PC-9 (cell line): Measurements from ENCODE around the gene OR2F2. TPM values are rescaled to one million over a fixed set of nuclear protein-coding genes. Genes with fewer than 3 reads are reported as not detected.

ENCODE experiments used
- BruUV-seq: library from RNA; stranded (reverse); fragments of 400-500 nt; replicated peaks from 2 replicates; lab custom pipeline; 2021; lab: Mats Ljungman, UMichigan
- CTCF ChIA-PET: fragments of 300-600 bp; sonication (Branson Sonifier 250); formaldehyde crosslinking; loops from one replicate; lab custom pipeline; 2022; ENCODE audit warnings: antibody characterized with exemption; lab: Charles Lee
- POLR2A ChIA-PET: fragments of 300-600 bp; sonication (Branson Sonifier 250); formaldehyde crosslinking; loops from one replicate; lab custom pipeline; 2022; ENCODE audit warnings: antibody characterized with exemption; ENCODE audit not compliant: unreplicated experiment; lab: Charles Lee
- DNase-seq, 2 experiments: peaks; one replicate each; pipeline versions ENCODE4 v3.0.0 to v3.0.0-alpha.2; 2015 to 2022; ENCODE audit warnings: mixed read lengths in 1 of 2
- H2AFZ ChIP-seq: fragments of 200-600 bp; sonication (generic); 2 replicates; pipeline ENCODE4 v1.8.1; 2017; ENCODE audit warnings: antibody characterized with exemption
- H3F3A ChIP-seq: fragments of 200-600 bp; sonication (generic); 2 replicates; pipeline ENCODE4 v1.8.1; 2017; ENCODE audit warnings: antibody characterized with exemption, mild to moderate bottlenecking, low read depth; ENCODE audit not compliant: insufficient read depth
- H3K27ac ChIP-seq: fragments of 200-600 bp; sonication (generic); 2 replicates; pipeline ENCODE4 v1.6.1; 2016; ENCODE audit warnings: mixed run types
- H3K27me3 ChIP-seq: fragments of 200-600 bp; sonication (generic); 2 replicates; pipeline ENCODE4 v1.6.1; 2016; ENCODE audit warnings: low read depth, mixed run types; ENCODE audit not compliant: insufficient read depth
- H3K36me3 ChIP-seq: fragments of 200-600 bp; sonication (generic); 2 replicates; pipeline ENCODE4 v1.6.1; 2016; ENCODE audit warnings: low read depth, mixed run types
- H3K4me1 ChIP-seq: fragments of 200-600 bp; sonication (generic); replicated peaks from 2 replicates; pipeline ENCODE4 v1.6.1; 2016; ENCODE audit warnings: mixed run types; ENCODE audit not compliant: insufficient read depth
- H3K4me2 ChIP-seq: fragments of 200-600 bp; sonication (generic); 2 replicates; pipeline ENCODE4 v1.6.1; 2017; ENCODE audit warnings: mixed run types
- H3K4me3 ChIP-seq: fragments of 200-600 bp; sonication (generic); 2 replicates; pipeline ENCODE4 v1.6.1; 2016; ENCODE audit warnings: mixed run types
- H3K79me2 ChIP-seq: fragments of 200-600 bp; sonication (generic); 2 replicates; pipeline ENCODE4 v1.6.1; 2017; ENCODE audit warnings: low read depth, mixed run types
- H3K9me2 ChIP-seq: fragments of 200-600 bp; sonication (generic); 2 replicates; pipeline ENCODE4 v1.8.1; 2017; ENCODE audit warnings: mild to moderate bottlenecking; ENCODE audit not compliant: insufficient read depth
- H3K9me3 ChIP-seq: fragments of 200-600 bp; sonication (generic); 2 replicates; pipeline ENCODE4 v1.8.1; 2016; ENCODE audit warnings: low read depth; ENCODE audit not compliant: insufficient read depth
- H4K20me1 ChIP-seq: fragments of 200-600 bp; sonication (generic); 2 replicates; pipeline ENCODE4 v1.8.1; 2017; ENCODE audit not compliant: insufficient read depth
- EZH2 ChIP-seq: fragments of 200-600 bp; sonication (generic); IDR thresholded peaks from 2 replicates; pipeline ENCODE4 v1.8.0; 2017; ENCODE audit warnings: antibody characterized with exemption, low read depth
- intact Hi-C: fragments of 100-400 bp; cut with micrococcal nuclease; formaldehyde crosslinking; loops from one replicate; pipeline ENCODE4 v1.10.0; 2022; ENCODE audit not compliant: unreplicated experiment
- total RNA-seq: library from RNA; stranded (reverse); gene quantifications from 2 replicates; pipeline ENCODE4 v1.2.3, GENCODE V29; 2021
- TF ChIP-seq, protein P1 (sequence below): fragments of 200-600 bp; sonication (generic); conservative IDR thresholded peaks from 2 replicates; pipeline ENCODE4 v1.6.1; 2017; ENCODE audit warnings: mixed run types, antibody characterized with exemption, mild to moderate bottlenecking, moderate library complexity

The OR2F2 gene
- total RNA-seq, 1 experiment from 2014 or later: not detected

DNA sequence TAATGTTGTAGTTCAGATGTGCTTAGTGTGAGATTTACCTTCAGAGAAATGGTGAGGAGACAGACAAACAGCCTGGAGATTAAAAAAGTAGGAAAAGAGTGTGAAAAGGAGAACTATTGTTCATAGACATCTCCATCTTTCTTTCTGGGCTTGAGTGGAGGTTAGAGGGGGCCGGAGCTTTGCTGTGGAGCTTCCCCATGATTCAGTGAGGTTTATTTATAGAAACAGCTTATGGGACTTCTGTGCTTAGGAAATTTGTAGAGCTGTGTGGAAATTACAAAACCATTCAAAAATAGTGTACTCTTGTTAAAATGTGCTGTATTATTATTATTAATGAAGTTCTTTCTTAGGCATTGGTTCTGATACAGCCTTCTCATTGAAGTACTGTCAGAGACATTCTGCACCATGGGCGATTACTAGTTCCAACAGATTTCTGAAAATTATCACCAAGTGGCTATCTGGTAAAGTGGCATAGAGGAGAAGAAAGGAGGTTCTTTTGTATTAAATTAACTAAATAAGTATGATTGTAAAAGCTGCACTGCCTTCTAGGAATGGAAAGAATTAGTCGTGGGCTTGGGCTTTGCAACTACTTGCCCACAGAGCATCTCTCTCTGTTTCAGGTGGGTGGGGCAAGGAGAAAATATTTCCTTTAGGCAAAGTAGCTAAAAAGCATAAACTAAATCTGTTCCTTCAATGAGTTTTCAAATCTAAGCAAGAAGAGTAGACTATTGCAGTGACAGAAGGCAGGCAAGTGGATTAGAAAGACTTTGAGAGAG lies 24.4 kb upstream of the OR2F2 start:
- BruUV-seq: no TSS peak
- no peak for TF ChIP-seq EZH2
- TF ChIP-seq, protein P1, sequence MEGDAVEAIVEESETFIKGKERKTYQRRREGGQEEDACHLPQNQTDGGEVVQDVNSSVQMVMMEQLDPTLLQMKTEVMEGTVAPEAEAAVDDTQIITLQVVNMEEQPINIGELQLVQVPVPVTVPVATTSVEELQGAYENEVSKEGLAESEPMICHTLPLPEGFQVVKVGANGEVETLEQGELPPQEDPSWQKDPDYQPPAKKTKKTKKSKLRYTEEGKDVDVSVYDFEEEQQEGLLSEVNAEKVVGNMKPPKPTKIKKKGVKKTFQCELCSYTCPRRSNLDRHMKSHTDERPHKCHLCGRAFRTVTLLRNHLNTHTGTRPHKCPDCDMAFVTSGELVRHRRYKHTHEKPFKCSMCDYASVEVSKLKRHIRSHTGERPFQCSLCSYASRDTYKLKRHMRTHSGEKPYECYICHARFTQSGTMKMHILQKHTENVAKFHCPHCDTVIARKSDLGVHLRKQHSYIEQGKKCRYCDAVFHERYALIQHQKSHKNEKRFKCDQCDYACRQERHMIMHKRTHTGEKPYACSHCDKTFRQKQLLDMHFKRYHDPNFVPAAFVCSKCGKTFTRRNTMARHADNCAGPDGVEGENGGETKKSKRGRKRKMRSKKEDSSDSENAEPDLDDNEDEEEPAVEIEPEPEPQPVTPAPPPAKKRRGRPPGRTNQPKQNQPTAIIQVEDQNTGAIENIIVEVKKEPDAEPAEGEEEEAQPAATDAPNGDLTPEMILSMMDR: no peak
- no peak overlapping the region for H3K4me3 ChIP-seq
- ChIA-PET POLR2A (no interaction called here), CTCF (no interaction called here)
- H3K4me2 ChIP-seq: no peak overlapping the region
- 0 out of 2 replicates have a peak overlapping the region, but pooled peaks have one; percentile 9 for H2AFZ ChIP-seq
- no peak for DNase-seq
- H3F3A ChIP-seq: no peaks in the 10 kb centered on the region
- no peaks in the 10 kb centered on the region for H3K36me3 ChIP-seq
- H3K79me2 ChIP-seq: no peaks in the 10 kb centered on the region
- no peaks in the 10 kb centered on the region for H3K9me3 ChIP-seq
- no peaks in the 10 kb centered on the region for H3K9me2 ChIP-seq
- H3K4me1 ChIP-seq: no peaks in the 10 kb centered on the region
- H3K27me3 ChIP-seq: no peaks in the 10 kb centered on the region
- intact Hi-C loops: no loop called here
- H3K27ac ChIP-seq: no peak overlapping the region
- no peaks in the 10 kb centered on the region for H4K20me1 ChIP-seq

DNA sequence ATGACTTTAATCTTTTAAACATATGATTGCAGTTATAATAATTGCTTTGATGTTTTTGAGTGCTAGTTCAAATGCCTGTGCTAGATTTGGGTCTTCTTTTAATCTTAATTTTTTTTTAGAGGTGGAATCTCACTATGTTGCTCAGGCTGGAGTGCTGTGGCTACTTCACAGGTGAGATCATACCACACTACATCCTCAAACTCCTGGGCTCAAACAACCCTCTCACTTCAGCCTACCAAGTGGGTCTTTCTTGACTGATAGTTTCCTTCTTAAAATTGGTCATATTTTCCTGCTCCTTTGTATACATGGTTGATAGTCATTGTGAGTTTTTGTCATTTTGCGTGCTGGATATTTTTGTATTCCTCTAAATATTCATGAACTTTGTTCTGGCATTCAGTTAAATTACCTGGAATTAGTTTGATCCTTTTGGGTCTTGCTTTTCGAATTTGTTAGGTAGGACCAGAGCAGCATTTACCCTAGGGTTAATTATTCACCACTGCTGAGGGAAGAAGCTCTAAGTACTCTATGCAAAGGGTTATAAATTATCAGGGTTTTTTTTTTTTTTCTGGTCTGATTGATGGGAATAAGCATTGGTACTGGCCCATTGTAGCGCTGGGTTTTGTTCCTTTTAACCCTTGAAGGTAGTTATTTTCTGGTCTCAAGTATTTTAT lies 21.0 kb upstream of the OR2F2 start:
- POLR2A ChIA-PET: no interaction called here

DNA sequence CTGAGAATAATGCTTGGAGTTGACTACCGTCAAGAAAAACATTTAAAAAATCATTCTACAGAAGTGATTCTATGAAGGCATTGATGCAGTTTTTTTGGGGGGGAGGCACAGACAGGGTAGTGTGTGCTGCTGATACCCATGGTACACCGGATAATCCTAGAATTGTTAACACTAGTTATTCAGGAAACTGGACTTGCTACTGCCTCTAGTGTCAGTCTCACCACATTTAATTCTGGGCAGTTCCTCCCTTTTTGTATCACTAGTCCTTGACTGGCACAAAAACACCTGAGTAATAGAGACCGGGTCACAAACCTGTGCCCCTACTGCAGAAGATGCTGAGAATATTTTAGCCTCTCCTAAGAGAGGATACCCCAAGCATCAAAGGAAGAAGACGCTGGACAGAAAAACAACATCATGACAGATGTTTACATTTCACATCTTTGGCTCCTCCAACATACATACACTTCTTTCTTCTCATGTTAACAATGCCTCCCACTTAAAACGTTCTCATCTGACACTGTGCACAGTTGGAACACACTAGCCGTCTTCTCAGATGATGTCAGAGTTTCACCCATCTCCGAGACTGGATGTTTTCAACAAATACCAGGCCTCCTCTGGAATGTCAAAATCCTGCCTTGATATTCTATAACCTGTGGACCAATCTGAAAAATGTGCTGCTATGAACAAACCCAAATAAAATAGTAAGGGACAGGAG lies 19.9 kb upstream of the OR2F2 start:
- POLR2A ChIA-PET: no interaction called here
- Histone ChIP-seq H3K79me2 (no peaks in the 10 kb centered on the region), H3K9me3 (no peaks in the 10 kb centered on the region), H3K4me2 (no peak overlapping the region), H3F3A (no peaks in the 10 kb centered on the region), H3K4me3 (no peak overlapping the region), H3K27me3 (no peaks in the 10 kb centered on the region), H4K20me1 (no peaks in the 10 kb centered on the region), H3K9me2 (no peaks in the 10 kb centered on the region), H2AFZ (no peak overlapping the region), H3K27ac (no peak overlapping the region), H3K4me1 (no peaks in the 10 kb centered on the region), H3K36me3 (no peaks in the 10 kb centered on the region)
- intact Hi-C loops: no loop called here
- CTCF ChIA-PET: no interaction called here
- DNase-seq: no peak
- BruUV-seq: no TSS peak
- no peak for TF ChIP-seq EZH2
- TF ChIP-seq, protein P1: no peak

More for the DNA sequence above, 21.0 kb upstream of the OR2F2 start:
- H3K4me2 ChIP-seq: no peak overlapping the region
- intact Hi-C loops: no loop called here
- TF ChIP-seq EZH2: no peak
- TF ChIP-seq, protein P1: no peak
- no peak overlapping the region for H3K4me3 ChIP-seq
- H3K36me3 ChIP-seq: no peaks in the 10 kb centered on the region
- no peaks in the 10 kb centered on the region for H3K4me1 ChIP-seq
- BruUV-seq: no TSS peak
- H3K9me3 ChIP-seq: no peaks in the 10 kb centered on the region
- no peak for DNase-seq
- no peaks in the 10 kb centered on the region for H3K79me2 ChIP-seq
- H3F3A ChIP-seq: no peaks in the 10 kb centered on the region
- H4K20me1 ChIP-seq: no peaks in the 10 kb centered on the region
- CTCF ChIA-PET: no interaction called here
- H3K9me2 ChIP-seq: no peaks in the 10 kb centered on the region
- H3K27ac ChIP-seq: no peak overlapping the region
- no peak overlapping the region for H2AFZ ChIP-seq
- H3K27me3 ChIP-seq: no peaks in the 10 kb centered on the region
